Stimulated activated CD4-positive, alpha-beta T cell treated with anti-CD3 and anti-CD28 coated beads, Interleukin-1b, Interleukin-23, amount 100 ng/mL, for 48 hours (primary cell): ENCODE measurements around the gene GALNT9.
"Not testable (repeated sequence)": the region's sequence is repeated elsewhere in the genome, so short reads cannot be mapped to it uniquely, and the experiment has no call there.

ENCODE experiments used
- DNase-seq: peaks from one replicate; pipeline ENCODE4 v3.0.0-alpha.2; 2020

Gene GALNT9

DNA sequence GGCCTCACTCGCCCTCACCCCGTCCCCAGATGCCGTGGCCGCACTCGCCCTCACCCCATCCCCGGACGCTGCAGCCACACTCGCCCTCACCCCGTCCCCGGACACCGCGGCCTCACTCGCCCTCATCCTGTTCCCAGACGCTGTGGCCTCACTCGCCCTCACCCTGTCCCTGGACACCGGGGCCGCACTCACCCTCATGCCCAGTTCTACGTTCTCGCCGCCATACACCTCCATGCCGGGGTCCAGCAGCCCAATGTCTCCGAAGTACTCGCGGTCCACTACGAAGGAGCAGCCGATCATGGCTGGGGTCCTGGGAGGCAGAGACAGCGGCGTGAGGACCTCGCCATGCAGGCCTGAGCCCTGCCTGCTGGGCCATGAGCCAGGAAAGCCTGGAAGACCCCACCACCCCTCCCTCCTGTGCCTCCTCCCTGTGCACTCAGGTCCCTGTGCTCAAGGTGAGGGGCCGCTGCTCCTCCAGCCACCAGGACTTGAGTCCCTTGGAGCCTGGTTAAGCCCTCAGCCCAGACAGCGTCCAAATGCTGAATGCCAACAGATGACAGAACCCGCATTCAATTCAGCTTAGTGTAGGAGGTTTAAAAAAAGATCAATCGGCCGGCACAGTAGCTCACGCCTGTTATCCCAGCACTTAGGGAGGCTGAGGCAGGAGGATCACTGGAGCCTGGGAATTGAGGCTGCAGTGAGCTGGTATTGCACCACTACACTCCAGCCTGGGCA lies 81.5 kb downstream of the GALNT9 start:
- DNase-seq: no peak

- no peak for DNase-seq
Observed at GRCh38 chr12:132246997-132247717, 82.2 kb downstream of the GALNT9 start.

- no peak for DNase-seq
Observed at GRCh38 chr12:132245521-132246101, 83.8 kb downstream of the GALNT9 start.

- DNase-seq: no peak
Observed at GRCh38 chr12:132244724-132245295, 84.6 kb downstream of the GALNT9 start.

- DNase-seq: no peak
Observed at GRCh38 chr12:132243596-132244310, 85.6 kb downstream of the GALNT9 start.

DNA sequence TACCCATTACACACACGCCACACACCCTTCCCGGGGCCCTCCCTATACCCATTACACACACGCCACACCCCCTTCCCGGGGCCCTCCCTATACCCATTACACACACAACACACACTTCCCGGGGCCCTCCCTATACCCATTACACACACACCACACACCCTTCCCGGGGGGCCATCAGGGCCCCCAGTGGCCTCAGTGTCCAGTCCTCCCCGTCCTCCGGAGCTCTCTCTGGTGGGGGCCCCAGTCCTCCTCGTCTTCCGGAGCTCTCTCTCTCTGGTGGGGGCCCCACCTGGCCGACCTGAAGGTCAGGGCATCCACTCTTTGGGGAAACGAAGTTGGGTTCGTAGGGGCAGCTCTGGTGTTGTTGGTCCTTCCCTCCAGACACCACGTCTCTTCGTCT lies 86.2 kb downstream of the GALNT9 start:
- DNase-seq: not testable (repeated sequence)

DNA sequence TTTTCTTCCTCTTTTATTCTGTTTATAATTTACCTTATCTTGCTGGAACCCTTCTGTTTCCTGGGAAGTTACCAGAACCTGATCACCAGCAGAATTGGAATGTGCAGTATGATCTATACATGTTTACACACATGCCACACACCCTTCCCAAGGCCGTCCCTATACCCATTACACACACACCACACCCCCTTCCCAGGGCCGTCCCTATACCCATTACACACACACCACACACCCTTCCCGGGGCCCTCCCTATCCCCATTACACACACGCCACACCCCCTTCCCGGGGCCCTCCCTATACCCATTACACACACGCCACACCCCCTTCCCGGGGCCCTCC lies 88.8 kb downstream of the GALNT9 start:
- not testable (repeated sequence) for DNase-seq

GRCh38 chr12:132239796-132240668 lies 89.4 kb downstream of the GALNT9 start:
- no peak for DNase-seq

GRCh38 chr12:132239392-132239791 lies 90.0 kb downstream of the GALNT9 start:
- DNase-seq: no peak

DNA sequence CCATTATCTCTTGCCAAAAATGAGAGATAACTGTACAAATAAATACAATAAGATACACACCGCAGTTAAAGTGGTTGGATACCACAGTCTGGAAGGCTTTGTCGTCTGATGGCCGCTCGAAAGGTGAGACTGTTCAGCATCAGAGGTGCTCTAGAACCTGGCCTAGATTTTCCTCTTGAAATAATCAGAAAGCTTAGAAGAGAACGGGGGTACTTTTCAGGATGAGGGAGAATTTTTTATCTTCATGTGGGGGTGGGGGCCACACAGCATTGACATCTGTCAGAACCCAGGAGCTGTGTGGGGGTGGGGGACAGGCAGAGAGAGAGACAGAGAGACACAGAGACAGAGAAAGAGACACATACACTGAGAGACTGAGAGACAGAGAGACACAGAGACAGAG lies 90.5 kb downstream of the GALNT9 start:
- DNase-seq: no peak

- DNase-seq: no peak
Observed at GRCh38 chr12:132238488-132238854, 90.9 kb downstream of the GALNT9 start.

GRCh38 chr12:132237772-132238487 lies 91.5 kb downstream of the GALNT9 start:
- no peak for DNase-seq

GRCh38 chr12:132236930-132237771 lies 92.2 kb downstream of the GALNT9 start:
- DNase-seq: no peak

GRCh38 chr12:132236129-132236929 lies 93.1 kb downstream of the GALNT9 start:
- no peak for DNase-seq

DNA sequence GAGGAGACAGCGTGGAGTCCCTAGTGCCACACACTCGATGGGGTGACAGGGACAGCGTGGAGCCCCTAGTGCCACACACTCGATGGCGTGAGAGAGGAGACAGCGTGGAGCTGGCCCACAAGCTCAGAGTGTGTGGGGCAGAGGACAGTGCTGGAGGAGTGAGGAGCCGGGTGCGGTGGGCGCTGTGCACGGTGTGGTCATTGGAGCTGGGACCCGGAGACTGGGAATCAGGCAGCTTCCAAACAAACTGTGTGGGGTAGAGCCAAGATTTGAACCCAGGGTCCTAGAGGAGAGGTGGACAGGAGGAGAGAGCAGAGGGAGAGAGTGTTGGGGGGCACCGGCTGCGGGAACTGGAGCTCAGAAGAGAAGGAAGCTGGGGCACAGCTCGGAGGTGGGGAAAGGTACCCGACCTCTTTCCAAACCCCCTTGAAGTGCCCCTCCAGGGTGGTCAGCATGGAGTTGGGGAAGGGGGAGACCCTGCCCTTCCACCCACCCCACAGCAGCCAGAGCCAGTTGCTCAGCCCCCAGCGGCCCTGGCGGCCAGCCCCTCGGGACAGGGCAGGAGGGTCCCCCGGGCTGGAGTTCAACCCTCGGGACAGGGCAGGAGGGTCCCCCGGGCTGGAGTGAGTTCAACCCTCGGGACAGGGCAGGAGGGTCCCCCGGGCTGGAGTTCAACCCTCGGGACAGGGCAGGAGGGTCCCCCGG lies 94.1 kb downstream of the GALNT9 start:
- no peak for DNase-seq

GRCh38 chr12:132230381-132230780 lies 99.0 kb downstream of the GALNT9 start:
- DNase-seq: no peak

DNA sequence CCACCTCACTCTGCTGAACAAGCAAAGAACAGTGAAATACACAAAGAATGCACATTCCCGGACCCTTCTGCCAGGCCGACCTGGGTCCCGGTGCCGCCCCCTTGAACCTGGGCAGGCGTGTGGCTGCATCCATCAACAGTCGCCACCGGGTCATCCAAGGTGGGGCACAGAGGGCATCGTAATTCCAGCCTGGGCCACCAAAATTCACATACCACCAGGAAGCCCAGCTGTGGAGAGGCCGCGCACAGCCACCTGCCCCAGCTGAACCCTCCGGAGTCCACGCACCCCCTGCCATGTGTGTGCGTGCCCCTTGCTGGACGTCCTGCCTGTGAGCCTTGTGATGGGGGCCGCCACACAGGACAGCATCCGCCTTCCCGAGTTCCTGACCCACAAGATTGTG lies 99.5 kb downstream of the GALNT9 start:
- no peak for DNase-seq

GRCh38 chr12:132229193-132229760 lies 100.1 kb downstream of the GALNT9 start:
- no peak for DNase-seq
